ENCODE data around the gene CYP2C19.

CYP2C19 gene

GRCh38 chr10:94852438-94852837 is 90.0 kb downstream of the CYP2C19 start:
- TF ChIP-seq MYC (IDR thresholded peaks at IDR 0.05; ENCODE audit: low read depth, low read length) (no peak), POLR2A (IDR thresholded peaks at IDR 0.05; ENCODE audit: extremely low read depth, insufficient read length) (no peak)
- no peak overlapping the region for H3K4me3 ChIP-seq (ENCODE audit: low read depth, low read length)
- DNase-seq (ENCODE audit: low read depth), result no peak

- no peak for DNase-seq (ENCODE audit: low read depth)
- H3K4me3 ChIP-seq (ENCODE audit: low read depth, low read length), result no peak overlapping the region
- no peak for TF ChIP-seq MYC (IDR thresholded peaks at IDR 0.05; ENCODE audit: low read depth, low read length)
- TF ChIP-seq CTCF (IDR thresholded peaks at IDR 0.05; ENCODE audit: low read depth, low read length), result no peak
- no peak for TF ChIP-seq POLR2A (IDR thresholded peaks at IDR 0.05; ENCODE audit: extremely low read depth, insufficient read length)
- TF ChIP-seq, protein P1, sequence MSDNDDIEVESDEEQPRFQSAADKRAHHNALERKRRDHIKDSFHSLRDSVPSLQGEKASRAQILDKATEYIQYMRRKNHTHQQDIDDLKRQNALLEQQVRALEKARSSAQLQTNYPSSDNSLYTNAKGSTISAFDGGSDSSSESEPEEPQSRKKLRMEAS (IDR thresholded peaks at IDR 0.05; ENCODE audit: low read depth, low read length), result no peak
Observed at GRCh38 chr10:94853065-94853464, 90.6 kb downstream of the CYP2C19 start.

- no peak for DNase-seq (ENCODE audit: low read depth)
- H3K4me3 ChIP-seq (ENCODE audit: low read depth, low read length), result no peak overlapping the region
- TF ChIP-seq, protein P1 (IDR thresholded peaks at IDR 0.05; ENCODE audit: low read depth, low read length), result no peak
- TF ChIP-seq MYC (IDR thresholded peaks at IDR 0.05; ENCODE audit: low read depth, low read length) (no peak), POLR2A (IDR thresholded peaks at IDR 0.05; ENCODE audit: extremely low read depth, insufficient read length) (no peak), CTCF (IDR thresholded peaks at IDR 0.05; ENCODE audit: low read depth, low read length) (no peak)
Observed at GRCh38 chr10:94858005-94858404, 95.5 kb downstream of the CYP2C19 start.

DNA sequence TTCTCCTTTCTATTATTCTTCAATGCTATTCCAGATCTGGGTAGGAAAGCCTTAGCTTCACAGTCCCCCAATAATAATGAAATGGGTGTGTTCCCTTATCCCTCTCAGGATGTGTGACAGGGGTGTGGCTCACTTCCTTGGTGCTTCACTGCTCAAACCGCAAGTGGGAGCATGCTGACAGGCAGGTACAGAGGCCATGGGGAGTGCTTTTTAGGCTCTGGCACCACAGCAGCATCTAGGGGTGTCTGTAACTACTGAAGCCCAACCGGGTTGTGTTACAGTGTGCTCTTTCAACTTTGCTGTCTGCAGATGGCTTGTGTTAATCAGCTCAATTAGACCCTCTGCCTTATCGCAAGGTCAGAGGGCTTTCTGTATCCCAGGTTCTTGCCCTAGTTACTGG is 96.6 kb downstream of the CYP2C19 start:
- H3K4me3 ChIP-seq (ENCODE audit: low read depth, low read length), result no peak overlapping the region
- DNase-seq (ENCODE audit: low read depth), result no peak
- TF ChIP-seq, protein P1 (IDR thresholded peaks at IDR 0.05; ENCODE audit: low read depth, low read length), result no peak
- TF ChIP-seq CTCF (IDR thresholded peaks at IDR 0.05; ENCODE audit: low read depth, low read length), result no peak
- TF ChIP-seq MYC (IDR thresholded peaks at IDR 0.05; ENCODE audit: low read depth, low read length), result no peak
- TF ChIP-seq POLR2A (IDR thresholded peaks at IDR 0.05; ENCODE audit: extremely low read depth, insufficient read length), result no peak

GRCh38 chr10:94878649-94879048 is 116.2 kb downstream of the CYP2C19 start:
- no peak for DNase-seq (ENCODE audit: low read depth)
- H3K4me3 ChIP-seq (ENCODE audit: low read depth, low read length), result no peak overlapping the region
- TF ChIP-seq CTCF (IDR thresholded peaks at IDR 0.05; ENCODE audit: low read depth, low read length), result no peak
- TF ChIP-seq, protein P1 (IDR thresholded peaks at IDR 0.05; ENCODE audit: low read depth, low read length), result no peak

DNA sequence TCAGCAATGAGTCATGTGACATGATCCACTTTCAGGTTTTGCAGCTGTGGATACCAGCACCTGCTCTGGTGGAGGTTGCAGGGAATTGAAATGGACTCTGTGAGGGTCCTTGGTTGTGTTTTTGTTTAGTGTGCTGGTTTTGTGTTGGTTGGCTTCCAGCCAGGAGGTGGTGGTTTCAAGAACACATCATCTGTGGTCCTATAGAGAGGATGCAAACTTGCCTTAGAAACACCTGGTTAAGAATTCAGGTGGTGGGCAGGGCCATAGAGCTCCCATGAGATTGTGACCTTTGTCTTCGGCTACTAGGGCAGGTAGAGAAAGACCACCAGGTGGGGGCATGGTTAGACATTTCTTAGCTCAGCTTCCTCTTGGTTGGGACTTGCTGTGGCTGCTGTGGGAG is 116.7 kb downstream of the CYP2C19 start:
- H3K4me3 ChIP-seq (ENCODE audit: low read depth, low read length), result no peak overlapping the region
- no peak for TF ChIP-seq CTCF (IDR thresholded peaks at IDR 0.05; ENCODE audit: low read depth, low read length)
- TF ChIP-seq POLR2A (IDR thresholded peaks at IDR 0.05; ENCODE audit: extremely low read depth, insufficient read length), result no peak
- TF ChIP-seq MYC (IDR thresholded peaks at IDR 0.05; ENCODE audit: low read depth, low read length), result no peak
- TF ChIP-seq, protein P1 (IDR thresholded peaks at IDR 0.05; ENCODE audit: low read depth, low read length), result no peak
- no peak for DNase-seq (ENCODE audit: low read depth)

Measured in NB4 (cell line).